ENCODE results near the gene DAD1. TPM values are rescaled to one million over a fixed set of nuclear protein-coding genes. Genes with fewer than 3 reads are reported as not detected.

The DAD1 gene
- total RNA-seq, 4 donors from 2014 or later, result 31.4 to 154 (median 141) TPM

DNA sequence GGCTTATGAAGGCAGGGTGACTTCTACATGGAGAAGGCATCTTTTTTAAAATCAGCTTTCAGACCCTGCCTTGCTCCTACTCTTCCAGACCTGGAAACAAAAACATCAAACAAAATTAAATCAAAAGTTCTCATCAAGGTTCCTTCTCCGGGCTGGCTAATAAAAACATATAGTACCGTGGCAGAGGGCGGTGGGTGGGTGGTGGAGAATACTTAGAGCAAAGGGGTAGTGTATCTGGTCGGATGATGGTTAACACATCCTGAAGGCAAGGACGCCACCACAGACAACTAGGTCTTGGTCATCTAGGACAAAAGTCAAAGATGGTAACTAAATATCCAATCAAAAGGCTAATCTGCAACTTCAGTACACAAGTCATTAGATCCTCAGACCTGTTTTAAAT is 1.8 kb downstream of the DAD1 start:
- Histone ChIP-seq H3K4me1 (peaks cover 19 to 54% (median 35%) of the 10 kb centered on the region in 4 donors), H3K4me3 (no peak overlapping the region), H3K27me3 (no peaks in the 10 kb centered on the region), H3K27ac (no peak overlapping the region), H3K9me3 (no peaks in the 10 kb centered on the region), H3K36me3 (no peaks in the 10 kb centered on the region)
- 88 to 94% methylated on average over 3 to 5 of the region's 5 CpGs for WGBS, 2 donors (ENCODE audit: low coverage in 1 of 2)
- intact Hi-C loops (cut with DNase I; ENCODE audit: low total_unique reads) (no loop called here), in situ Hi-C loops (cut with MboI; ENCODE audit: low pct_ligation_motif_present in 1 of 4, low pct_unique_long_range_greater_than_20kb in 1 of 4, low sequenced_read_pairs in 3 of 4) (loop anchor here in 1 of 4 donors (25.0 kb wide), 1 partner anchor 250 kb away; the partner anchor contains the start of genes MMP14 and MRPL52)
- TF ChIP-seq POLR2AphosphoS5 (IDR thresholded peaks at IDR 0.05) (no peak), EP300 (IDR thresholded peaks at IDR 0.05; ENCODE audit: low read depth) (no peak), POLR2A (IDR thresholded peaks at IDR 0.05) (no peak)
- TF ChIP-seq, protein P1, sequence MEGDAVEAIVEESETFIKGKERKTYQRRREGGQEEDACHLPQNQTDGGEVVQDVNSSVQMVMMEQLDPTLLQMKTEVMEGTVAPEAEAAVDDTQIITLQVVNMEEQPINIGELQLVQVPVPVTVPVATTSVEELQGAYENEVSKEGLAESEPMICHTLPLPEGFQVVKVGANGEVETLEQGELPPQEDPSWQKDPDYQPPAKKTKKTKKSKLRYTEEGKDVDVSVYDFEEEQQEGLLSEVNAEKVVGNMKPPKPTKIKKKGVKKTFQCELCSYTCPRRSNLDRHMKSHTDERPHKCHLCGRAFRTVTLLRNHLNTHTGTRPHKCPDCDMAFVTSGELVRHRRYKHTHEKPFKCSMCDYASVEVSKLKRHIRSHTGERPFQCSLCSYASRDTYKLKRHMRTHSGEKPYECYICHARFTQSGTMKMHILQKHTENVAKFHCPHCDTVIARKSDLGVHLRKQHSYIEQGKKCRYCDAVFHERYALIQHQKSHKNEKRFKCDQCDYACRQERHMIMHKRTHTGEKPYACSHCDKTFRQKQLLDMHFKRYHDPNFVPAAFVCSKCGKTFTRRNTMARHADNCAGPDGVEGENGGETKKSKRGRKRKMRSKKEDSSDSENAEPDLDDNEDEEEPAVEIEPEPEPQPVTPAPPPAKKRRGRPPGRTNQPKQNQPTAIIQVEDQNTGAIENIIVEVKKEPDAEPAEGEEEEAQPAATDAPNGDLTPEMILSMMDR (IDR thresholded peaks at IDR 0.05), result no peak
- no peak for DNase-seq

DNA sequence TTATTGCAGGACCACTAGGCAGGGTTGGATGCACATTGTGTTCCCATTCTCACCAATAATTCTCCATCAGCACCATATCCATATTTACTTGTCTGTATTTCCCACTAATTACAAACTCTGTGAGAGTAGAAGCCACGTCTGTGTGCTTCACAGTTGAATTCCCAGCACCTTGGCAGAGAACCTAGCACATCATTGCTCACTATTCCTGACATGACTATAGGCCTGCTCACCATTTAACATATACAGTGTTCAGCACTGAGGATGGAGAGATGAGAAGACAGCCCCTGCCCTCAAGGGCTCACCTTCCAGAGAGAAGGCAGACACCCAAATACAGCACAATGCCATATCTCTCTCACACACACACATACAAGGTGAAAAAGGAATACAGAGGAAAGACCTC is 5.0 kb downstream of the DAD1 start:
- WGBS, 2 donors (ENCODE audit: low coverage in 1 of 2), result 62 to 100% methylated on average over 1 of the region's 1 CpG
- Histone ChIP-seq H3K27ac (no peak overlapping the region), H3K27me3 (no peaks in the 10 kb centered on the region), H3K4me1 (peaks cover 16 to 49% (median 31%) of the 10 kb centered on the region in 4 donors), H3K4me3 (no peak overlapping the region), H3K9me3 (no peaks in the 10 kb centered on the region), H3K36me3 (no peaks in the 10 kb centered on the region)
- TF ChIP-seq, protein P1 (IDR thresholded peaks at IDR 0.05), result no peak
- TF ChIP-seq POLR2A (IDR thresholded peaks at IDR 0.05) (no peak), POLR2AphosphoS5 (IDR thresholded peaks at IDR 0.05) (no peak), EP300 (IDR thresholded peaks at IDR 0.05; ENCODE audit: low read depth) (no peak)
- DNase-seq, result no peak
- intact Hi-C loops (cut with DNase I; ENCODE audit: low total_unique reads) (loop anchor here (2.0 kb wide), 1 partner anchor 33 kb away; no protein-coding TSS in a partner anchor), in situ Hi-C loops (cut with MboI; ENCODE audit: low pct_ligation_motif_present in 1 of 4, low pct_unique_long_range_greater_than_20kb in 1 of 4, low sequenced_read_pairs in 3 of 4) (loop anchor here in 1 of 4 donors (25.0 kb wide), 1 partner anchor 253 kb away; the partner anchor contains the start of genes MMP14 and MRPL52)

DNA sequence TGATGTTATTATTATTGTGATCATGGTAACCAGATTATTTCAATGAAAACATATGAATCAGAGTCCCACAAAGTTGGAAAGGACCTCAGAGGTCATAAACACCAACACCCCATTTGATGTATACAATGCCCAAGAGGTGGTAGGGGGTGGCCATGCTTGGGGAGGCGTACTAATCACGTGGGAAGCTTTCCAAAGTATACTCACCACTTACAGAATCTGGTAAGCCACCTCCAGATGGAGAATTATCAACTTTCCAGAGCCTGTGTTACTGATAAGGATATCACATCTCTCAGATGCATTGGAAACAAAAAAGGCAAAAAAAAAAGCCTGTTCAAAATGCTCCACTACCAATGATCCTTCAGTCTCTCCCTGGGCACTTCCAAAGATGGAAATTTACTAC is 8.4 kb downstream of the DAD1 start:
- DNase-seq, result no peak
- Histone ChIP-seq H3K27ac (no peak overlapping the region), H3K9me3 (no peaks in the 10 kb centered on the region), H3K27me3 (no peaks in the 10 kb centered on the region), H3K4me1 (peaks cover 3 to 22% (median 10%) of the 10 kb centered on the region in 4 donors), H3K4me3 (no peak overlapping the region), H3K36me3 (no peaks in the 10 kb centered on the region)
- 56 to 73% methylated on average over 2 of the region's 2 CpGs for WGBS, 2 donors (ENCODE audit: low coverage in 1 of 2)
- TF ChIP-seq, protein P1 (IDR thresholded peaks at IDR 0.05), result no peak
- TF ChIP-seq POLR2A (IDR thresholded peaks at IDR 0.05) (no peak), POLR2AphosphoS5 (IDR thresholded peaks at IDR 0.05) (no peak), EP300 (IDR thresholded peaks at IDR 0.05; ENCODE audit: low read depth) (no peak)
- in situ Hi-C loops (cut with MboI; ENCODE audit: low pct_ligation_motif_present in 1 of 4, low pct_unique_long_range_greater_than_20kb in 1 of 4, low sequenced_read_pairs in 3 of 4), result loop anchor here in 1 of 4 donors (25.0 kb wide), 1 partner anchor 257 kb away; the partner anchor contains the start of genes MMP14 and MRPL52
- intact Hi-C loops (cut with DNase I; ENCODE audit: low total_unique reads), result no loop called here

DNA sequence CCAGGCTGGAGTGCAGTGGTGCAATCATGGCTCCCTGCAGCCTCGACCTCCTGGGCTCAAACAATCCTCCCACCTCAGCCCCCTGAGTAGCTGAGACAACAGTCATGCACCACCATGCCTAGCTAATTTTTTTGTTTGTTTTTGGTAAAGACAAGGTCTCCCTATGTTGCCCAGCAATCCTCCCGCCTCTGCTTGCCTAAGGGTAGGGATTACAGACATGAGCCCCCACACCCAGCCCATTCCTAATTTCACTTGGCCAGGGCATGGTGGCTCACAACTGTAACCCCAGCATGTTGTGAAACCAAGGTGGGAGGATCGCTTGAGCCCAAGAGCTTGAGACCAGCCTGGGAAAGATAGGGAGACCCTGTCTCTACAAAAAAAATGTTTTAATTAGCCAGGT is 9.1 kb downstream of the DAD1 start:
- Histone ChIP-seq H3K36me3 (peaks cover 0 to under 1% (median under 1%) of the 10 kb centered on the region in 4 donors), H3K4me3 (no peak overlapping the region), H3K9me3 (no peaks in the 10 kb centered on the region), H3K4me1 (peaks cover 1 to 17% (median 8%) of the 10 kb centered on the region in 4 donors), H3K27me3 (no peaks in the 10 kb centered on the region), H3K27ac (no peak overlapping the region)
- intact Hi-C loops (cut with DNase I; ENCODE audit: low total_unique reads), result no loop called here
- in situ Hi-C loops (cut with MboI; ENCODE audit: low pct_ligation_motif_present in 1 of 4, low pct_unique_long_range_greater_than_20kb in 1 of 4, low sequenced_read_pairs in 3 of 4), result loop anchor here in 1 of 4 donors (25.0 kb wide), 1 partner anchor 257 kb away; the partner anchor contains the start of genes MMP14 and MRPL52
- DNase-seq, result no peak
- TF ChIP-seq POLR2AphosphoS5 (IDR thresholded peaks at IDR 0.05) (no peak), POLR2A (IDR thresholded peaks at IDR 0.05) (no peak)
- 75 to 90% methylated on average over 2 to 3 of the region's 3 CpGs for WGBS, 2 donors (ENCODE audit: low coverage in 1 of 2)

Measured in transverse colon (tissue), 4 donors.